Measurements from ENCODE around the gene TMCC1.

The TMCC1 gene

DNA sequence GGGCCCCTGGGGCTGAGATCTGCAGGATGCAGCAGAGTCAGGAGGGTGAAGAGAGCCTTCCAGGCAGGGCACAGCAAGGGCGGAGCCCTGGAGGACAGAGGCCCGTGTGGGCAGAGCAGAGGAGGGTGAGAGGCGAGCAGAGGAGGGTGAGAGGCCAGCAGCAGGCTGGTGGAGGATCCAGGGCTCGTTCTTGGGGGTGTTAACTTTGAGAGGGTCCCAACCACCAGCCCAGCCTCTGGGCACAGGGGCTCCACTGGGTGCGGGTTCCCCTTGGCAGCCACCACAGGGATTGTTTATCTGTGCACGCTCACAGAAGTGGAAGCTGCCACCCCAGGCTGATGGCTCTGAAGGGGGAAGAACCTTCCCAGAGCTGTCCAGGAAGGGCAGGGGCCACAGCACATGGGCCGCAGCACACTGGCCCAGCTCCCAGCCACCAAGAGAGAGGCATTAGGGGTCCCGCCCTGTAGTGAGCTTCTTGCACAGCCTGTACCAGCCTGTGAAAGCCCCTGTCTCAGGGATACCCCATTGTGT, 277.7 kb downstream of the TMCC1 start:
- no peaks in the 10 kb centered on the region for H3K4me1 ChIP-seq (ENCODE audit: low read depth, poor library complexity, severe bottlenecking)
- H3K79me2 ChIP-seq (ENCODE audit: insufficient read depth, low read depth) = no peaks in the 10 kb centered on the region
- TF ChIP-seq, protein P1, sequence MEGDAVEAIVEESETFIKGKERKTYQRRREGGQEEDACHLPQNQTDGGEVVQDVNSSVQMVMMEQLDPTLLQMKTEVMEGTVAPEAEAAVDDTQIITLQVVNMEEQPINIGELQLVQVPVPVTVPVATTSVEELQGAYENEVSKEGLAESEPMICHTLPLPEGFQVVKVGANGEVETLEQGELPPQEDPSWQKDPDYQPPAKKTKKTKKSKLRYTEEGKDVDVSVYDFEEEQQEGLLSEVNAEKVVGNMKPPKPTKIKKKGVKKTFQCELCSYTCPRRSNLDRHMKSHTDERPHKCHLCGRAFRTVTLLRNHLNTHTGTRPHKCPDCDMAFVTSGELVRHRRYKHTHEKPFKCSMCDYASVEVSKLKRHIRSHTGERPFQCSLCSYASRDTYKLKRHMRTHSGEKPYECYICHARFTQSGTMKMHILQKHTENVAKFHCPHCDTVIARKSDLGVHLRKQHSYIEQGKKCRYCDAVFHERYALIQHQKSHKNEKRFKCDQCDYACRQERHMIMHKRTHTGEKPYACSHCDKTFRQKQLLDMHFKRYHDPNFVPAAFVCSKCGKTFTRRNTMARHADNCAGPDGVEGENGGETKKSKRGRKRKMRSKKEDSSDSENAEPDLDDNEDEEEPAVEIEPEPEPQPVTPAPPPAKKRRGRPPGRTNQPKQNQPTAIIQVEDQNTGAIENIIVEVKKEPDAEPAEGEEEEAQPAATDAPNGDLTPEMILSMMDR (conservative IDR thresholded peaks at IDR 0.05; ENCODE audit: low read depth, low read length) = no peak
- no peaks in the 10 kb centered on the region for H3K36me3 ChIP-seq (ENCODE audit: insufficient read depth)
- H2AFZ ChIP-seq (ENCODE audit: low read depth) = no peak overlapping the region
- H3K9ac ChIP-seq = no peak overlapping the region
- H3K27ac ChIP-seq = no peak overlapping the region
- no peak overlapping the region for H3K4me3 ChIP-seq (IDR thresholded peaks at IDR 0.05; ENCODE audit: insufficient read depth, low read depth, low read length)
- no peak overlapping the region for H3K4me2 ChIP-seq
- no peaks in the 10 kb centered on the region for H4K20me1 ChIP-seq (ENCODE audit: insufficient read depth)
- no peaks in the 10 kb centered on the region for H3K27me3 ChIP-seq (ENCODE audit: insufficient read depth, low read depth)

DNA sequence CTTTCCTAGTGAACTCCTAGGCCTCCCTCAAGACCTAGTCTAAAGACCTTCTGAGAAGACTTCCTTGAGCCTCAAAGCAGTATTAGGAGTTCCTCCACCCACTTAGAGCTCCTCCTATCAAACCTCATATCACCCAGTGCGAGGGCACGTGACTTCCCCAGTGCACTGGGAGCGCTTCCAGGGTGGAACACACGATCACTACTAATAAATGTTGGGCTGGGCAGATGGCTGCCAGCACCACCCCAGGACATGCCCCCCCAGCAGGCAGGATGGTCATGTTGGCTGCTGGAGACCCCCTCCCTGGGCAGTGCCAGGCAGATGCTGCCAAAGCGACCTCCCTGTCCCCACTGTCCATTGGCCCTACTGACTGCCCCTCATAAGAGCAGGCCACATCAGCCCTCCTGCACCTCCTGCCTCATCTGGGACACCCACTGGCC, 278.6 kb downstream of the TMCC1 start:
- Histone ChIP-seq H3K4me1 (ENCODE audit: low read depth, poor library complexity, severe bottlenecking) (no peaks in the 10 kb centered on the region), H3K9ac (no peak overlapping the region), H3K27ac (no peak overlapping the region), H4K20me1 (ENCODE audit: insufficient read depth) (no peaks in the 10 kb centered on the region), H2AFZ (ENCODE audit: low read depth) (no peak overlapping the region), H3K4me2 (no peak overlapping the region), H3K79me2 (ENCODE audit: insufficient read depth, low read depth) (no peaks in the 10 kb centered on the region), H3K36me3 (ENCODE audit: insufficient read depth) (no peaks in the 10 kb centered on the region), H3K27me3 (ENCODE audit: insufficient read depth, low read depth) (no peaks in the 10 kb centered on the region; the same call in 1 of the 2 replicates), H3K4me3 (IDR thresholded peaks at IDR 0.05; ENCODE audit: insufficient read depth, low read depth, low read length) (no peak overlapping the region)
- TF ChIP-seq, protein P1 (conservative IDR thresholded peaks at IDR 0.05; ENCODE audit: low read depth, low read length) = no peak

DNA sequence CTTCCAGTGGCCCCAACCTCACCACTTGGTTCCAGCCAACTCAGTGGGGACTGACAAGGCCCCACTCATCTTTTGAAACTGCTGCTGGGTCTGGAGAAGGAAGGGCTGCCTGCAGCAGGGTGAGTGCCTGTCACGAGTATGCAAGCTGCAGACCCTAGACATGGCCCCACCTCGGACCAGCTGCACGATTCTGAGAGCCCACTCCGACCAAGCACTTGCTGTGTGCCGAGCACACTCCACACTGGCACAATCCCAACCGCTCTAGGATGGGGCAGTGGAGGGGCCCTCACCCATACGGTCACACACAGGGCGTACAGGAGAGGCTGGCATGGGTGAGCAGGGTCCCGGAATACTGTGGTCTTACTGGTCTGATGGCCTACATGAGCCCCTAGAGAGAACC, 279.1 kb downstream of the TMCC1 start:
- H3K27me3 ChIP-seq (ENCODE audit: insufficient read depth, low read depth) = peaks cover 1% of the 10 kb centered on the region; the same call in 1 of the 2 replicates
- no peaks in the 10 kb centered on the region for H4K20me1 ChIP-seq (ENCODE audit: insufficient read depth)
- TF ChIP-seq, protein P1 (conservative IDR thresholded peaks at IDR 0.05; ENCODE audit: low read depth, low read length) = no peak
- H3K4me3 ChIP-seq (IDR thresholded peaks at IDR 0.05; ENCODE audit: insufficient read depth, low read depth, low read length) = no peak overlapping the region
- H3K4me1 ChIP-seq (ENCODE audit: low read depth, poor library complexity, severe bottlenecking) = no peaks in the 10 kb centered on the region
- H3K36me3 ChIP-seq (ENCODE audit: insufficient read depth) = no peaks in the 10 kb centered on the region
- H2AFZ ChIP-seq (ENCODE audit: low read depth) = no peak overlapping the region
- no peaks in the 10 kb centered on the region for H3K79me2 ChIP-seq (ENCODE audit: insufficient read depth, low read depth)
- no peak overlapping the region for H3K9ac ChIP-seq
- H3K4me2 ChIP-seq = no peak overlapping the region
- H3K27ac ChIP-seq = no peak overlapping the region

DNA sequence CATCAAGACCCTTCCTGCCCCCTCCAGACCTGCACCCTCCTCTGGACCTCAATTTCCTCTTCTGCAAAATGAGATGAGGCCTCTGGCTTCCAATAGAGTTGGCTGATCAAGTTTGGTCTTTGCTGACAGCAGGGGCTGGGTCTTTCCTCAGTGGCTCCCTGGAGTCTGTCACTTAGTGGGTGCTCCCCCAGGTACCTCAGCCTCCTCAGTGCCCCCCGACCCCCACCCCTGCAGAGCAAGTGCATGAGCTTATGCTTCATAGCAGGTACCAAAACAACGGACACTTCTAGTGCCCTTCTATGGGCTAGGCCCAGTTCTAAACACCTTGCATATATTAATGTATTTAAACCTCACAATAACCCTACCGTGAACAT, 280.2 kb downstream of the TMCC1 start:
- H2AFZ ChIP-seq (ENCODE audit: low read depth) = no peak overlapping the region
- H3K4me1 ChIP-seq (ENCODE audit: low read depth, poor library complexity, severe bottlenecking) = no peaks in the 10 kb centered on the region
- no peaks in the 10 kb centered on the region for H4K20me1 ChIP-seq (ENCODE audit: insufficient read depth)
- H3K36me3 ChIP-seq (ENCODE audit: insufficient read depth) = no peaks in the 10 kb centered on the region
- H3K27ac ChIP-seq = no peak overlapping the region
- TF ChIP-seq, protein P1 (conservative IDR thresholded peaks at IDR 0.05; ENCODE audit: low read depth, low read length) = no peak
- no peaks in the 10 kb centered on the region for H3K79me2 ChIP-seq (ENCODE audit: insufficient read depth, low read depth)
- H3K9ac ChIP-seq = no peak overlapping the region
- H3K27me3 ChIP-seq (ENCODE audit: insufficient read depth, low read depth) = peaks cover 10% of the 10 kb centered on the region; the same call in 1 of the 2 replicates
- no peak overlapping the region for H3K4me2 ChIP-seq
- no peak overlapping the region for H3K4me3 ChIP-seq (IDR thresholded peaks at IDR 0.05; ENCODE audit: insufficient read depth, low read depth, low read length)

Measured in KMS-11 (cell line).